ENCODE results near the gene APPBP2. TPM values are rescaled to one million over a fixed set of nuclear protein-coding genes. Genes with fewer than 3 reads are reported as not detected.

Gene APPBP2
- total RNA-seq, 4 donors from 2014 or later, result 33.1 to 49.0 (median 45.4) TPM

DNA sequence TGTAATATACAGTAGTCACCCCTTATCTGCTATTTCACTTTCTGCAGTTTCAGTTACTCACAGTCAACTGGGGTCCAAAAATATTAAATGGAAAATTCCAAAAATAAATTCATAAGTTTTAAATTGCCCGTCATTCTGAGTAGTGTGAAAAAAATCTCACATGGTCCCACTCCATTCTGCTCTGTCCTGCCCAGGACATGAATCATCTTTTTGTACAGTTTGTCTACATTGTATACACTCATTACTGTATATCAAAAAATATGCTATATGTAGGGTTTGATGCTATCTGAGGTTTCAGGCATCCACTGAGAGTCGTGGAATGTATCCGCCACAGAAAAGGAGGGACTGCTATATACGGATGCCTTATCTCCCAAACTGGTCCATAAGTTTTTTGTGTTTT is 16.0 kb upstream of the APPBP2 start:
- no peak overlapping the region for H3K27ac ChIP-seq
- intact Hi-C loops (cut with DNase I), result no loop called here
- TF ChIP-seq POLR2A (IDR thresholded peaks at IDR 0.05), result no peak
- TF ChIP-seq, protein P1, sequence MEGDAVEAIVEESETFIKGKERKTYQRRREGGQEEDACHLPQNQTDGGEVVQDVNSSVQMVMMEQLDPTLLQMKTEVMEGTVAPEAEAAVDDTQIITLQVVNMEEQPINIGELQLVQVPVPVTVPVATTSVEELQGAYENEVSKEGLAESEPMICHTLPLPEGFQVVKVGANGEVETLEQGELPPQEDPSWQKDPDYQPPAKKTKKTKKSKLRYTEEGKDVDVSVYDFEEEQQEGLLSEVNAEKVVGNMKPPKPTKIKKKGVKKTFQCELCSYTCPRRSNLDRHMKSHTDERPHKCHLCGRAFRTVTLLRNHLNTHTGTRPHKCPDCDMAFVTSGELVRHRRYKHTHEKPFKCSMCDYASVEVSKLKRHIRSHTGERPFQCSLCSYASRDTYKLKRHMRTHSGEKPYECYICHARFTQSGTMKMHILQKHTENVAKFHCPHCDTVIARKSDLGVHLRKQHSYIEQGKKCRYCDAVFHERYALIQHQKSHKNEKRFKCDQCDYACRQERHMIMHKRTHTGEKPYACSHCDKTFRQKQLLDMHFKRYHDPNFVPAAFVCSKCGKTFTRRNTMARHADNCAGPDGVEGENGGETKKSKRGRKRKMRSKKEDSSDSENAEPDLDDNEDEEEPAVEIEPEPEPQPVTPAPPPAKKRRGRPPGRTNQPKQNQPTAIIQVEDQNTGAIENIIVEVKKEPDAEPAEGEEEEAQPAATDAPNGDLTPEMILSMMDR (IDR thresholded peaks at IDR 0.05), result no peak
- H3K36me3 ChIP-seq, result no peaks in the 10 kb centered on the region
- no peaks in the 10 kb centered on the region for H3K9me3 ChIP-seq
- DNase-seq, result no peak
- no peaks in the 10 kb centered on the region for H3K27me3 ChIP-seq
- 89 to 90% methylated on average over 4 of the region's 4 CpGs for WGBS, 2 donors
- H3K4me3 ChIP-seq (replicated peaks in 1 of 3), result no peak overlapping the region
- no peaks in the 10 kb centered on the region for H3K4me1 ChIP-seq

DNA sequence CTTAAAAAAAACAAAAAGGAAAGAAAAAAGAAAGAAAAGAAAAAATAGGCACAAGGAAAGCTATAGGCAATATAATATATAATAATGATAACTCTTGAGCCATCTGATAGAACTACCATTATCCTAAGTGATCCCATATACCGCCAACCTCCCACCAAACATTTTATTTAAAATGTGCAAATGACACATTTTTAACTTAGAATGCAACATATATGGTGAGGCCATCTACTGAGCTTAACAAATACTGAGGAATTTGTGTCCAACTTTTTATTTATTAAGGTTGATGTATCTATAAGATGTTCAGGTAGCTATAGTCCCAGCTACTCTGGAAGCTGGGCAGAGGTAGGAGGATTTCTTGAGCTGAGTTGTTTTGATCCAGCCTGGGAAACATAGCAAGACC is 14.4 kb upstream of the APPBP2 start:
- TF ChIP-seq, protein P1 (IDR thresholded peaks at IDR 0.05), result no peak
- TF ChIP-seq POLR2A (IDR thresholded peaks at IDR 0.05), result no peak
- Histone ChIP-seq H3K27ac (no peak overlapping the region), H3K4me3 (replicated peaks in 1 of 3) (no peak overlapping the region), H3K9me3 (no peaks in the 10 kb centered on the region), H3K27me3 (no peaks in the 10 kb centered on the region), H3K4me1 (no peaks in the 10 kb centered on the region), H3K36me3 (no peaks in the 10 kb centered on the region)
- 91 to 93% methylated on average over 1 of the region's 1 CpG for WGBS, 2 donors
- intact Hi-C loops (cut with DNase I), result no loop called here
- no peak for DNase-seq

DNA sequence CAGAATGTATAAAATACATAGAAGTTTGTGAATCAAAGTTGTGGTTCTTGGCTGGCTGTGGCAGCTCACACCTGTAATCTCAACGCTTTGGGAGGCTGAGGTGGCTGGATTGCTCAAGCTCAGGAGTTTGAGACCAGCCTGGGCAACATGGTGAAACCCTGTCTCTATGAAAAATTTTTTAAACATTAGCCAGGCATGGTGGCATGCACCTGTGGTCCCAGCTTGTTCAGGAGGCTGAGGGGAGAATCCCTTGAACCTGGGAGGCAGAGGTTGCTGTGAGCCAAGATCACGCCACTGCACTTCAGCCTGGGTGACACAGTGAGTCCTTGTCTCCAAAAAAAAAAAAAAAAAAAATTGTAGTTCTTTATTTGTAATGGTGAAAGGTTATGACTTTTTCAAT is 13.8 kb upstream of the APPBP2 start:
- no peaks in the 10 kb centered on the region for H3K27me3 ChIP-seq
- intact Hi-C loops (cut with DNase I), result no loop called here

DNA sequence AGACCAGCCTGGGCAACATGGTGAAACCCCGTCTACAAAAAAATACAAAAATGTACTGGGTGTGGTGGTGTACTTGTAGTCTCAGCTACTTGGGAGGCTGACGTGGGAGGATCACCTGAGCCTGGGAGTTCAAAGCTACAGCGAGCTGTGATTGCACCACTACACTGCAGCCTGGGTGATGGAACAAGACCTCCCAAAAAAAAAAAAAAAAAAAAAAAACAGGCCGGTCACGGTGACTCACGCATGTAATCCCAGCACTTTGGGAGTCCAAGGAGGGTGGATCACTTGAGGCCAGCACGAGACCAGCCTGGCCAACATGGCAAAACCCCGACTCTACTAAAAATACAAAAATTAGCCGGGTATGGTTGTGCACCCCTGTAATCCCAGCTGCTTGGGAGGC is 12.7 kb upstream of the APPBP2 start:
- intact Hi-C loops (cut with DNase I), result no loop called here
- H3K4me1 ChIP-seq, result no peaks in the 10 kb centered on the region
- no peak for TF ChIP-seq POLR2A (IDR thresholded peaks at IDR 0.05)
- no peaks in the 10 kb centered on the region for H3K36me3 ChIP-seq
- H3K27me3 ChIP-seq, result no peaks in the 10 kb centered on the region
- no peak for DNase-seq
- H3K4me3 ChIP-seq (replicated peaks in 1 of 3), result no peak overlapping the region
- no peaks in the 10 kb centered on the region for H3K9me3 ChIP-seq
- 92 to 94% methylated on average over 9 of the region's 9 CpGs for WGBS, 2 donors
- H3K27ac ChIP-seq, result no peak overlapping the region

More for the DNA sequence above, 13.8 kb upstream of the APPBP2 start:
- Histone ChIP-seq H3K27ac (no peak overlapping the region), H3K9me3 (no peaks in the 10 kb centered on the region), H3K4me3 (replicated peaks in 1 of 3) (no peak overlapping the region), H3K4me1 (no peaks in the 10 kb centered on the region), H3K36me3 (no peaks in the 10 kb centered on the region)
- DNase-seq, result no peak
- TF ChIP-seq POLR2A (IDR thresholded peaks at IDR 0.05), result no peak
- TF ChIP-seq, protein P1 (IDR thresholded peaks at IDR 0.05), result no peak
- 86 to 92% methylated on average over 2 of the region's 2 CpGs for WGBS, 2 donors

- 70 to 81% methylated on average over 3 of the region's 3 CpGs for WGBS, 2 donors
- Histone ChIP-seq H3K4me3 (replicated peaks in 1 of 3) (no peak overlapping the region), H3K27me3 (no peaks in the 10 kb centered on the region), H3K9me3 (no peaks in the 10 kb centered on the region), H3K36me3 (no peaks in the 10 kb centered on the region), H3K27ac (no peak overlapping the region), H3K4me1 (no peaks in the 10 kb centered on the region)
- TF ChIP-seq, protein P1 (IDR thresholded peaks at IDR 0.05), result no peak
- no peak for TF ChIP-seq POLR2A (IDR thresholded peaks at IDR 0.05)
- intact Hi-C loops (cut with DNase I), result no loop called here
- DNase-seq, result no peak
Measured at GRCh38 chr17:60535382-60536279, 9.6 kb upstream of the APPBP2 start.

Data from thyroid gland (tissue), 4 donors.